Measurements from ENCODE around the gene FNDC3B.

FNDC3B gene

GRCh38 chr3:172125053-172125452 is 85.7 kb downstream of the FNDC3B start:
- no peak for TF ChIP-seq CTCF (IDR thresholded peaks at IDR 0.05; ENCODE audit: insufficient read depth, low read depth, low read length, missing control alignments)
- H3K4me3 ChIP-seq (ENCODE audit: low read depth, low read length), result no peak overlapping the region
- no peak for DNase-seq (ENCODE audit: low read depth)

- TF ChIP-seq CTCF (IDR thresholded peaks at IDR 0.05; ENCODE audit: insufficient read depth, low read depth, low read length, missing control alignments), result no peak
- no peak overlapping the region for H3K4me3 ChIP-seq (ENCODE audit: low read depth, low read length)
- DNase-seq (ENCODE audit: low read depth), result no peak
Measured at GRCh38 chr3:172125963-172126457, 86.6 kb downstream of the FNDC3B start.

- no peak for TF ChIP-seq CTCF (IDR thresholded peaks at IDR 0.05; ENCODE audit: insufficient read depth, low read depth, low read length, missing control alignments)
- DNase-seq (ENCODE audit: low read depth), result no peak
- H3K4me3 ChIP-seq (ENCODE audit: low read depth, low read length), result no peak overlapping the region
Measured at GRCh38 chr3:172126741-172127140, 87.4 kb downstream of the FNDC3B start.

- H3K4me3 ChIP-seq (ENCODE audit: low read depth, low read length), result no peak overlapping the region
- DNase-seq (ENCODE audit: low read depth), result no peak
- TF ChIP-seq CTCF (IDR thresholded peaks at IDR 0.05; ENCODE audit: insufficient read depth, low read depth, low read length, missing control alignments), result no peak
Measured at GRCh38 chr3:172127141-172127540, 87.8 kb downstream of the FNDC3B start.

- H3K4me3 ChIP-seq (ENCODE audit: low read depth, low read length), result no peak overlapping the region
- TF ChIP-seq CTCF (IDR thresholded peaks at IDR 0.05; ENCODE audit: insufficient read depth, low read depth, low read length, missing control alignments), result no peak
- DNase-seq (ENCODE audit: low read depth), result no peak
Measured at GRCh38 chr3:172127929-172128580, 88.7 kb downstream of the FNDC3B start.

GRCh38 chr3:172128858-172129257 is 89.5 kb downstream of the FNDC3B start:
- no peak for TF ChIP-seq CTCF (IDR thresholded peaks at IDR 0.05; ENCODE audit: insufficient read depth, low read depth, low read length, missing control alignments)
- no peak overlapping the region for H3K4me3 ChIP-seq (ENCODE audit: low read depth, low read length)
- DNase-seq (ENCODE audit: low read depth), result no peak

GRCh38 chr3:172129498-172129849 is 90.1 kb downstream of the FNDC3B start:
- DNase-seq (ENCODE audit: low read depth), result no peak
- TF ChIP-seq CTCF (IDR thresholded peaks at IDR 0.05; ENCODE audit: insufficient read depth, low read depth, low read length, missing control alignments), result no peak
- H3K4me3 ChIP-seq (ENCODE audit: low read depth, low read length), result no peak overlapping the region
